ENCODE data around the gene PRR23B.

PRR23B gene

DNA sequence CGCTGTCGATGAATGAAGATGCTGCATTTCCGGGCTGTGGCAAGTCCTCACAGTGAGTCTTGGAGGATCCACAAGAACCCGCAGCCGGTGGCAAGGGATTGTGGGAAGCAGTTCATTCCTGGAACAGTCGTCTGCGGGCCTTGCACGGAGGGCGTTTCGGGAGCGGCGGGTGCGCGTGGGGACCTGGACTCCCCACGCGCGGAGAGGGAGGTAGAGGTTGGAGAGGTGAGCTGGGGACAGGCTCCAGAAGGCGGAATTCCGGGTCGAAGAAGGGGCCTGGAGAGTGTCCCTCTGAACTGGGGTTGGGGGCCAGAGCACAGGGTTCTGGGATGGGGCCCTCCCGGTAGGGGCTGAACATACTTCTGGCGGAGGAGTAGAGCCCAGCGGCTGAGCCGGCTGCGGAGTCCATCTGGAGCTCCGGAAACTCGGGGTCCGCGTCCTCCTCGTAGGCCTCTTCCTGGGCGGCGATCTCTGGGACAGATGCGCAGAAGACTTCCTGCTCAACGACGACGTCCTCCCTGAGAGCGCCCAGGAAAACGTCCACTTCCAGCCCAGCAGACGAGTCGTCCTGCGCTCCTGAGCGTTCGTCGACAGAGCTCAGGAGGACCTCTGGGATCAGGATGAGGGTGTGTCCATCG, 15.3 kb downstream of the PRR23B start:
- TF ChIP-seq, protein P1, sequence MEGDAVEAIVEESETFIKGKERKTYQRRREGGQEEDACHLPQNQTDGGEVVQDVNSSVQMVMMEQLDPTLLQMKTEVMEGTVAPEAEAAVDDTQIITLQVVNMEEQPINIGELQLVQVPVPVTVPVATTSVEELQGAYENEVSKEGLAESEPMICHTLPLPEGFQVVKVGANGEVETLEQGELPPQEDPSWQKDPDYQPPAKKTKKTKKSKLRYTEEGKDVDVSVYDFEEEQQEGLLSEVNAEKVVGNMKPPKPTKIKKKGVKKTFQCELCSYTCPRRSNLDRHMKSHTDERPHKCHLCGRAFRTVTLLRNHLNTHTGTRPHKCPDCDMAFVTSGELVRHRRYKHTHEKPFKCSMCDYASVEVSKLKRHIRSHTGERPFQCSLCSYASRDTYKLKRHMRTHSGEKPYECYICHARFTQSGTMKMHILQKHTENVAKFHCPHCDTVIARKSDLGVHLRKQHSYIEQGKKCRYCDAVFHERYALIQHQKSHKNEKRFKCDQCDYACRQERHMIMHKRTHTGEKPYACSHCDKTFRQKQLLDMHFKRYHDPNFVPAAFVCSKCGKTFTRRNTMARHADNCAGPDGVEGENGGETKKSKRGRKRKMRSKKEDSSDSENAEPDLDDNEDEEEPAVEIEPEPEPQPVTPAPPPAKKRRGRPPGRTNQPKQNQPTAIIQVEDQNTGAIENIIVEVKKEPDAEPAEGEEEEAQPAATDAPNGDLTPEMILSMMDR (IDR thresholded peaks at IDR 0.05; ENCODE audit: low read depth, low read length, missing control alignments) = no peak
- DNase-seq (ENCODE audit: low read depth) = no peak
- in situ Hi-C loops (cut with HindIII; ENCODE audit: low sequenced_read_pairs) = no loop called here
- H3K4me3 ChIP-seq (ENCODE audit: low read depth, low read length) = no peak overlapping the region

DNA sequence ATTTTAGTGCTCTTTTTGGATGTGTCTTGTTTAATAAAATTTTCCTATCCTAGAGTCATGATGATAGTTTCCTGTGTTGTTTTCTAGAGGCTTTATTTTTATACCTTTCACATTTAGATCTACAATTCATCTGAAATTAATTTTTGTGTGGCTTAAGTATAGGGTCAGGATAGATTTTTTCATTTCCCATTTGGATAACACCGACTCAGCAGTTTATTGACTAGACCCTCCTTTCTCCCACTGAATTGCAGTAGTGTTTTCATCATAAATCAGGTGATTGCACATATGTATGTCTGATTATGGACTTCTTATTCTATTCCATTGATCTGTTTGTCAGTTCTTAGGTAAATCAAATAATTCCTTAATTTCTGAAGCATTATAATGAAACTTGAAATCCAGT, 25.0 kb downstream of the PRR23B start:
- TF ChIP-seq, protein P1 (IDR thresholded peaks at IDR 0.05; ENCODE audit: low read depth, low read length, missing control alignments) = no peak
- DNase-seq (ENCODE audit: low read depth) = no peak
- in situ Hi-C loops (cut with HindIII; ENCODE audit: low sequenced_read_pairs) = no loop called here

DNA sequence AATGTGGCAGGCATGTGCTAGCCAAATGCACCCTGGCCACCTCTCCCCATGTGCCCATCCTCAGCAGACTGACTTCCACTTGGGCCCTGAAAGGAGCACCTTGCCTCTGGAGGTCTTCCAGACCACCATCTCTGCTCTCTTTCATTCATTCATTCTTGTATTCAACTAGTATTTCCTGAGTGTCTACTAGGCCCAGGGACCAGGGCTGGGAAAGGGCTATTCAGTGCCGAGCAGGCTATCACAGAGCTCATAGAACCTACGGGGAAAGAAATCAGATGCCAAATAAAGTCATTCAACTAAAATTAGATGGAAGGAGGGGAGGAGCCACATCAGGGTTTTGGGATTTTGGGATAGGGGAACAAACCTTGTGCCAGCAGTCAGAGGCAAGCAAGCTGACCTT, 33.5 kb downstream of the PRR23B start:
- TF ChIP-seq, protein P1 (IDR thresholded peaks at IDR 0.05; ENCODE audit: low read depth, low read length, missing control alignments) = no peak
- no peak overlapping the region for H3K4me3 ChIP-seq (ENCODE audit: low read depth, low read length)
- in situ Hi-C loops (cut with HindIII; ENCODE audit: low sequenced_read_pairs) = no loop called here
- DNase-seq (ENCODE audit: low read depth) = no peak

More for the DNA sequence above, 25.0 kb downstream of the PRR23B start:
- no peak overlapping the region for H3K4me3 ChIP-seq (ENCODE audit: low read depth, low read length)

DNA sequence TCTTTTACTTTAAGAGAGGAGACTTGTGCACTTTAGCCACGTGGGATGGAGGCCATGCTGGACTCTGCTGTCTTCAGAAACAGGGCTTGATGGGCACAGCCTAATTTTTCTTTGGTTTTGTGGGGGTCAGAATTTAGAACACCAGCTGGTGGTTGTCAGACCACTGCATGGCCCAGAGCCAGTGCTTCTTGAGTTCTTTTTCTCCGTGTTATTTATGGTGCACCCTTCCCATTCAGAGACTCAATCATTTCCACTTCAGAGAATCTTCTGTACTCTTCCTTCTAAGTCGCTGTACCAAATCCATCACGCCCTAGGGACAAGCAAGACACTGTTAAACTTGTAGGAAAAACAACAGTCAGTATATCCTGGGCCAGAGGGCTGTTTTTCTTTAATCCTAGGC, 34.8 kb downstream of the PRR23B start:
- TF ChIP-seq, protein P1 (IDR thresholded peaks at IDR 0.05; ENCODE audit: low read depth, low read length, missing control alignments) = no peak
- in situ Hi-C loops (cut with HindIII; ENCODE audit: low sequenced_read_pairs) = no loop called here
- H3K4me3 ChIP-seq (ENCODE audit: low read depth, low read length) = no peak overlapping the region
- DNase-seq (ENCODE audit: low read depth) = no peak

DNA sequence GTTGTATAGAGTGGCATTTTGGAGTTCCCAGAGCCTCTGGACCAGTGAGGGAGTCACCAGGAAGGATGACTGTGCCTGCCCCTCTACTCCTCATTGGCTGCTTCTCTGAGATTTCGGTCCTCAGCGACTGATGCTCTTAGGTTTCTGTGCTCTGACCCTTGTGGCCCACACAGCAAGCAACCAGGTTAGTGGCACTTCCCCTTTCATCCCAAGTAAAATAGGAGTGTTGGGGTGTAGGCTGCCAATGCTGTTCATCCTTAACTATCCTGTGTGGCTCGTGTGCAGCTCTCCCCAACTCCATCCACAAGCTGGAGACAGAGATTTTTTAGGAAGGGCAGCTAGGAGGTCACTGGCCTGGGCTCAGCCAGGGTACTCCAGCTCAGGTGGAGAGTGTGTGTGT, 35.9 kb downstream of the PRR23B start:
- TF ChIP-seq, protein P1 (IDR thresholded peaks at IDR 0.05; ENCODE audit: low read depth, low read length, missing control alignments) = no peak
- in situ Hi-C loops (cut with HindIII; ENCODE audit: low sequenced_read_pairs) = no loop called here
- no peak for DNase-seq (ENCODE audit: low read depth)
- no peak overlapping the region for H3K4me3 ChIP-seq (ENCODE audit: low read depth, low read length)

DNA sequence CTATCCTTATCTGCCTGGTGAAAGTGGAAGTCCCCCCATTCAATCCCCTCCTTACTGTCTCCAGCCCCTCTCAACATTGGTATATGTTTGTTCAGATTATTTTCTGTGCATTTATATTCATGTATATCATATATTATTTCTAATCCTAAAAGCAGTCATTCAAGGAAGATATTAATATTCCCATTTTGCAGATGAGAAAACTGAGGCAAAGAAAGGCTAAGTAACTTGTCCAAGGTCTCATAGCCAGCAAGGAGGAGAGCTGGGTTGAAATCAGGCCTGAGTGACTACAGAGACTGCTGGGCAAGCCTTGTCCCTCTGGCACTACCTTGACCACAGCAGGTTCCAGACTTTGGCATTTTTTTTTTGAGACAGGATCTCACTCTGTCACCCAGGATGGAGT, 44.7 kb downstream of the PRR23B start:
- in situ Hi-C loops (cut with HindIII; ENCODE audit: low sequenced_read_pairs) = no loop called here
- TF ChIP-seq, protein P1 (IDR thresholded peaks at IDR 0.05; ENCODE audit: low read depth, low read length, missing control alignments) = no peak
- DNase-seq (ENCODE audit: low read depth) = no peak
- no peak overlapping the region for H3K4me3 ChIP-seq (ENCODE audit: low read depth, low read length)

Measured in astrocyte of the cerebellum (primary cell).